GM21423 (cell line): ENCODE measurements around the gene SLC7A14.
A peak's percentile ranks its signal among the peaks of the same experiment; 100 is the strongest.

Experiments used
- ATAC-seq: cut with Tn5 transposase; IDR thresholded peaks from one replicate; pipeline ENCODE4 v1.9.1; 2021; ENCODE audit warnings: mild to moderate bottlenecking, moderate library complexity; ENCODE audit not compliant: unreplicated experiment

The SLC7A14 gene

GRCh38 chr3:170585937-170586310, at the start of gene SLC7A14:
Gene SLC7A14 (minus strand): TSS chr3:170586075. CDS start chr3:170526936, 59,139 bp downstream.
- ATAC-seq, result no peak

DNA sequence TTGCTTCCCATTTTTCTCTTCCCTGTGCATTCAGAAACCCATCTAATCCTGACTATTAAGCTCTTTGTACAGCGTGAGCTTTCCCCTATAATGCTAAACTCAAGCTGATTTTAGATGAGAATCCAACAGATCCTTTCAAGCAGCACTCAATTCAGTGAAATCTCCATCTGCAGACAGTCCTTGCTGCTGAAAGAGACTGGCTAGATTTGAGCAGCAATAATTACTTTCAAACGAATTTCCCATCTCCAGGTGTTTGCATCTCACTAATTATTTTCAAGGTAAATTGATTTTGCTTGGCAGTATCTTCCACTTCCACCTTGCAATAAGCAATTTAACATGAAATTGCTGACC, 49.5 kb upstream of the SLC7A14 start:
- no peak for ATAC-seq

- ATAC-seq, result peak; percentile 61
Measured at GRCh38 chr3:170634663-170635384, 48.9 kb upstream of the SLC7A14 start.

DNA sequence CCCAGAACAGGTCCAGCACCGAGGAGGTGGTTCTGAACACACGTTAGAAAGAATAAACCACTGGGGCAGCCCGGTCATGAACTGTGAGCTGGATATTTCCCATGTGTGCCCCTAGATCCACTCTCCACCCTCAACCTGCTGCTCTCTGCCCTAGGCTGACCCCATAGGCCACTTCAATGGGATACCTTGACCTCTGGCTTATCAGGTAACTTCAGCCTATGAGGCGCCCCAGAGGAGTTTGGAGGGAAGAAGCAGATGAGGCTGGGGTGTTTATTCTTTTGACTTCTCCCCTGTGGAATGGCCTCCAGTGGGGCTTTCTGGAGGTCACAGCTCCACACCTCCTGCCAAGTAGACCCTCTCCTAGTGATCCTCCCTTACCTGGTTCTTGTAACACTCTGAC, 47.7 kb upstream of the SLC7A14 start:
- ATAC-seq, result no peak

- ATAC-seq, result peak; percentile 85
Measured at GRCh38 chr3:170632780-170633179, 46.9 kb upstream of the SLC7A14 start.

DNA sequence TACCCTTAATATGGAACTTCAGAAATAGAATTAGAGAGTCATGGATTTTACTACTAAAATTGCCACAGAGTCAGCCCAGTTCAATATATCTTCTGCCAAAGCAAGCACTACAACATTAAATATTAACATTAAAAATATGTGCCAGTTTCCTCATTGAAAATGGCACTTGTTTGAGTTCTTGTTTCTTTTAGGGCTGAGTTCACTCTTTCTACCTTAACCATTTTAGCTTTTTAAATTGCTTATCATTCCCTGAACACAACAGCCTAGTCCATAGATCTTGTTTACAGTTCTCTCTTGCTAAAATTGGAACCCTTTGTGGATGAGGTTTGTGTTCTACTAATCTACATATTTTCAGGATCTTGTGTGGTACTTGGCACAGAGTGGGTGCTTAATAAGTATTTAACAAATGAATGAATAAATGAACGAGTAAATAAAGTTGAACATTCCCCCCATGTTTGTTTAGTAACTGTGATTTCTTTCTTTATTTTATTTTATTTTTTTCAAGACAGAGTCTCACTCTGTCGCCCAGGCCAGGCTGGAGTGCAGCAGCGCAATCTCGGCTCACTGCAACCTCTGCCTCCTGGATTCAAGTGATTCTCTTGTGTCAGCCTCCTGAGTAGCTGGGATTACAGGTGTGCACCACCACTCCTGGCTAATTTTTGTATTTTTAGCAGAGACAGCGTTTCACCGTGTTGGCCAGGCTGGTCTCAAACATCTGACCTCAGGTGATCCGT, 46.0 kb upstream of the SLC7A14 start:
- ATAC-seq, result no peak

GRCh38 chr3:170623524-170623923, 37.6 kb upstream of the SLC7A14 start:
- ATAC-seq, result no peak

GRCh38 chr3:170622369-170623159, 36.7 kb upstream of the SLC7A14 start:
- ATAC-seq, result no peak

DNA sequence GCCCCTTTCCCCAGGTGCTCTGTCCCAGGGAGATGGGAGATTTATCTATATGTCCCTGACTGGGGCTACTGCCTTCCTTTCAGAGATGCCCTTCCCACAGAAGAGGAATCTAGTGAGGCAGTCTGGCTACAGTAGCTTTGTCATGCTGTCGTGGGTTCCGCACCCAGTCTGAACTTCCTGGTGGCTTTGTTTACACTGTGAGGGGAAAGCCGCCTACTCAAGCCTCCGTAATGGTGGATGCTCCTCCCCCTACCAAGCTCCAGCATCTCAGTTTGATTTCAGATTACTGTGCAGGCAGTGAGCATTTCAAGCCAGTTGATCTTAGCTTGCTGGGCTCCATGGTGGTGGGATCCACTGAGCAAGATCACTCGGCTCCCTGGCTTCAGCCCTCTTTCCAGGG, 35.4 kb upstream of the SLC7A14 start:
- no peak for ATAC-seq

DNA sequence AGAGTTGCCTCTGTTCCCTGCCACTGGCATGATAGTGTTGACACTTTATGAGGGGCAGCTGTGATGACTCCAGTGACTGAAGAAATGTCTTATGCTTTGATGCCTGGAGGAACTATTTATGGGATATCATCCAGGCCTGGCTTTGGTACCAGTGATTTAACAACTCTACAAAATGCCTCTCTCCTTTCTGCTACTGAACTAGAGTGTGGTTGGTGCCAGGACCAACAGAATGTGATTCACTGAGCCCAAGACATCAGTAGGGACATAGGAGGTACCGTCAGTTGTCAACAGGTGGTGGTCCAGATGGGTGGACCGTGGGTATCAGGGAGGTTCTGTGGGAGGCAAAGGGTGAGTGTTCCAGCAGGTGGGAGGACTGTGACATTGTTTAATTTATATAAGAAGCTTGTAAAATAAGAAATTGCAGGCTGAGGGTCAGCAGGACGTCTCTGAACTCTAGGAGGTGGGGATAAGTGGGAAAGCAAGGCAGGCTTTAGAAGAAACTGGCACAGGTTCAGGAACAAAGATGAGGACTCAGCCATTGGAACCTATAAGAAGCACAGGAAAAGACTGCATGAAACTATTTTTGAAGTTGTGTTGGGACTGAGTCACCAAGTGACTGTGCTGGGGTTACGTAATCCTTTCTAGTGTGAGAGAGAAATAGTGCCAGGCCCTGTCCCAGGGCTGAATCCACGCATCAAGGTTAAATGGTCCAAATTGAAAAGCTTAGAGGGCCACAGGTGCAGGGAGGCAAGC, 28.5 kb upstream of the SLC7A14 start:
- ATAC-seq, result no peak

- ATAC-seq, result no peak
Measured at GRCh38 chr3:170611751-170612150, 25.9 kb upstream of the SLC7A14 start.

- no peak for ATAC-seq
Measured at GRCh38 chr3:170610321-170610884, 24.5 kb upstream of the SLC7A14 start.

GRCh38 chr3:170608475-170608874, 22.6 kb upstream of the SLC7A14 start:
- no peak for ATAC-seq

GRCh38 chr3:170606675-170607074, 20.8 kb upstream of the SLC7A14 start:
- no peak for ATAC-seq

DNA sequence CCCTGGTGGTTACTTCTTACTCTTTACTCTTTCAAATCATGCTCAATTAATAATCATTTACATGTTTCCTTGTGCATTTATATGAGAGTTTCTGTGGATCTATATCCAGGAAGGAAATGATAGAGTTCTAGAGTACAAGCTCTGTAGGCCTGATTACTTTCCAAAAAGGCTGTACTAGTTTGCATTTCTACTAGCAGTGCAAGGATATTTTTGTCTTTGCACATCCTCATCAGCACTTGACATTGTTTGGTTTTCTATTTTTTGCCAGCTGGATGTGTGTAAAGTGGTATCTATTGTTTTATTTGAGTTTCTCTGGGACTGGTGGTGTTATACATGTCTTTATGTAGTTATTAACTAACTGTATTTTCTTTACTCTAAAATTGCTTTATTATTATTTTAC, 19.6 kb upstream of the SLC7A14 start:
- no peak for ATAC-seq

- no peak for ATAC-seq
Measured at GRCh38 chr3:170603770-170604510, 18.1 kb upstream of the SLC7A14 start.

DNA sequence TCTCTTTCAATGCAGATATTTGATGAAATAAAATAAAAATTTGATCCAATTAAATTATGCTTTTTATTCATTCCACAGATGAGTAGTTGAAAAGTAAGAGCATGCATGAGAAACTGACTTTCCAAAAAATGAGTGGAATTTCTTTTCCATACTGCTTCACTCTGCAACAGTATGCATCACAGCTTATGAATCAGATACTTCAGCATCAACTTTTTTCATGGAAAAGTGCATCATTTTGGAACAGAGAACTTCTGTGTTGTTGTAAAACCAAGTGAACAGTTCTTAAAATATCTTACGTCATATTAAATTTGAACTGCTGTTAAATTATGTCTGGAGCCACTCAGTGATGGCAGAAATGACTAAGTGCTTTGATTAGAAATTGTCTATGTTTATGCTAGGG, 16.7 kb upstream of the SLC7A14 start:
- no peak for ATAC-seq

DNA sequence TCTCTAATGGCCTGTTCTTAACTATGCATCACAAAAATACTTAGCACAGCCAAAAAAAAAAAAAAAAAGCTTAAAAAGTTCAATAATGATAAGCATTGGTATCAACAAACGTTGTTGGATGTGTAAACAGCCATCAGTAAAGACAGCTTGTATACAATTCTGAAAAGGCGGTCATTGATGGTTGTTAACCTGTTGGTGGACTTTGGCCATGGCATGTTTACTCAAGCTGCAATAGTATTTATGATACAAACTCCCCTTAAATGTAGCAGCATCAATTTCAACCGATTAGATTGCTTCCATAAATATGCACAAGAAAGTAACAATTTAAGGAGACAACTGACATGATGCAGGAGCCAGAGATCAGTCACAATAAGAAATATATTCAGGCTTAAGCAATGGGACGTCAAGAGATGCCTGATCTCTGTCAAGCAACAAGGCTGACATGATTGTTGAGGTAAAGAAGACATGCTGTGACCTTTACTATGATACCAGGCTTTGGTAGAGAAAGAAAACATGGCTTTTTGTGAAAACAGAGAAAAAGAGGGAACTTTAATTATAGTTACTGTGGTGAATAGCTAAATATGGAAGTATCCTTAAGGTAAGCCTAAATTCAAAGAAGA, 14.2 kb upstream of the SLC7A14 start:
- ATAC-seq, result no peak

DNA sequence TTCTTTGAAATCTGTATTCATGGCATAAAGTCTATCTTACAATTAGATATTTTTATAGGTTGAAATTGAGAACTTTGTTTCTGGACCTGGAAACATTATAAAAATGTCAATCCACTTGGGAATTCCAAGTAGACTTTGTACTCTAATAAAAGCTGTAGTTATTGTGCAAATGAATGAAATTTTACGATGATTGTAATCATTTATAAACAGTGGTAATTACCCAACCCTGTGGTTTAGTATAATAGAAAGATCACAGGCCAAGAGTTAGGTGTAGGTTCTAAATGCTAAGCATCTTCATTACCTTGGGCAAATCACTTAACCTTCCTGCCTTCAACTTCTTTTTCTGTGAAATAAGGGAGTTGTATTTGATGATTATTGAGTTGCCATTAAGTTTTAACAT, 13.2 kb upstream of the SLC7A14 start:
- no peak for ATAC-seq

GRCh38 chr3:170598091-170598502, 12.2 kb upstream of the SLC7A14 start:
- no peak for ATAC-seq
